Adrenal gland (tissue), 12 donors: ENCODE measurements around the gene TOMM20. TPM values are rescaled to one million over a fixed set of nuclear protein-coding genes. Genes with fewer than 3 reads are reported as not detected.

ENCODE experiments used
- DNase-seq, 7 donors: peaks; one replicate each; pipeline ENCODE4 v3.0.0-alpha.2; 2019 to 2020
- H3K27ac ChIP-seq, 5 donors: fragments of 200-600 bp; sonication (generic) in 4 of 5; 1 replicate in 3 of 5; 2 replicates in 2 of 5; pipeline versions ENCODE4 v1.5.1 to v1.8.0; 2016 to 2020; ENCODE audit warnings: mild to moderate bottlenecking in 1 of 5
- H3K27me3 ChIP-seq: fragments of 200-600 bp; 2 replicates; pipeline ENCODE4 v1.8.0; 2021
- H3K36me3 ChIP-seq, 2 donors: fragments of 200-600 bp; replicated peaks in 1 of 2; 1 replicate in 1 of 2; 2 replicates in 1 of 2; pipeline versions ENCODE4 v1.5.1 to v1.8.0; 2018 to 2022
- H3K4me1 ChIP-seq, 2 donors: fragments of 200-600 bp; replicated peaks in 1 of 2; 1 replicate in 1 of 2; 2 replicates in 1 of 2; pipeline versions ENCODE4 v1.5.1 to v1.8.0; 2018 to 2021
- H3K4me3 ChIP-seq, 4 donors: fragments of 200-600 bp; sonication (generic) in 3 of 4; one replicate each; pipeline ENCODE4 v1.5.1; 2016 to 2018
- H3K9me3 ChIP-seq, 3 donors: fragments of 200-600 bp; sonication (generic) in 1 of 3; replicated peaks in 1 of 3; 1 replicate in 2 of 3; 2 replicates in 1 of 3; pipeline versions ENCODE4 v1.5.1 to v1.8.0; 2016 to 2021
- POLR2A ChIP-seq, 2 donors: fragments of 450-650 bp; IDR thresholded peaks; one replicate each; pipeline ENCODE4 v1.6.1; 2017; ENCODE audit warnings: antibody characterized with exemption in 2 of 2, mild to moderate bottlenecking in 2 of 2, moderate library complexity in 1 of 2
- WGBS, 4 donors: extraction: QIAGEN DNeasy Blood & Tissue Kit in 2 of 4; methylation state at CpG; one replicate each; pipeline versions ENCODE4 v1.1.5 to v1.1.7; 2013 to 2017; 5-methylcytosine and 5-hydroxymethylcytosine counted together
- intact Hi-C, 2 donors: fragments of 100-400 bp; cut with DNase I; formaldehyde crosslinking; loops; one replicate each; pipeline versions ENCODE4 v1.14.1 to v1.15.0; 2022 to 2023
- polyA plus RNA-seq, 3 donors: library from polyadenylated mRNA; stranded (reverse); fragments of 200-250 nt in 2 of 3; fragments of 350-450 nt in 1 of 3; fragmentation: Illumina TruSeq in 1 of 3; extraction: RNeasy Lipid Tissue Mini Kit (QIAGEN cat#74804) in 1 of 3; gene quantifications; one replicate each; pipeline ENCODE4 v1.2.3, GENCODE V29; 2013 to 2014
- total RNA-seq, 9 donors: library from RNA; depleted of rRNA in 4 of 9; stranded (reverse); fragments of >200 nt in 4 of 9; fragments of 120-200 nt in 1 of 9; fragmentation: NEBNext Ultra II Directional in 1 of 9; extraction: Animal tissue kit (Norgen Biotek cat#: 25700) in 1 of 9; gene quantifications; one replicate each; pipeline versions ENCODE4 v1.1.0 to v1.2.4, GENCODE V29; 2013 to 2023
- TF ChIP-seq, protein P1 (sequence below), 6 experiments: fragments of 450-650 bp in 4 of 6; fragments of 200-600 bp in 2 of 6; sonication (generic) in 1 of 6; IDR thresholded peaks; 1 replicate in 5 of 6; 2 replicates in 1 of 6; pipeline versions ENCODE4 v1.5.1 to v1.8.0; 2016 to 2021; ENCODE audit warnings: antibody characterized with exemption in 6 of 6, mild to moderate bottlenecking in 2 of 6, moderate library complexity in 1 of 6
- donor health status: healthy with polysubstance abuse.
- donor health status: Bipolar disorder and iron deficiency.
- donor health status: DM: yes; HTN: yes; CAD: no.
- donor health status: DM: no; HTN: no; CAD: no.
- donor health status: DM: no; HTN: no; CAD: no.
- donor health status: DM: yes; HTN: yes; CAD: no.

TOMM20 gene
- total and polyA plus RNA-seq, 12 donors = 61.7 to 144 (median 106) TPM

DNA sequence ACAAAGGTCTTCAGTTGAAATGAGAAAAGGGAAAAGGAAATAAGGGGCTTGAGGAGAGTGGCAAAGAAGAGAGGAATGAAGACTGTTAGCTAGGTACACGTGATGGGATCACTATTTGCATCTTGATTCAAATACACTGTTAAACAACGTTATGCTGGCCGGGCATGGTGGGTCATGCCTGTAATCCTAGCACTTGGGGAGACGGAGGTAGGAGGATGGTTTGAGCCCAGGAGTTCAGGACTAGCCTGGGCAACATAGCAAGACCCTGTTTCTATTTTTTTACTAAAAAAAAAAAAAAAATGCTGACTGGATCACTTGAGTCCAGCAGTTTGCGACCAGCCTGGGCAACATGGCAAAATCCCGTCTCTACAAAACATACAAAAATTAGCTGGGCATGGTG, 30.0 kb upstream of the TOMM20 start:
- Histone ChIP-seq H3K9me3 (no peaks in the 10 kb centered on the region), H3K36me3 (peaks cover 0 to 38% of the 10 kb centered on the region in 2 donors), H3K27ac (no peak overlapping the region), H3K27me3 (no peaks in the 10 kb centered on the region), H3K4me3 (no peak overlapping the region), H3K4me1 (peaks cover 4 to 10% of the 10 kb centered on the region in 2 donors)
- no peak for DNase-seq
- TF ChIP-seq, protein P1, sequence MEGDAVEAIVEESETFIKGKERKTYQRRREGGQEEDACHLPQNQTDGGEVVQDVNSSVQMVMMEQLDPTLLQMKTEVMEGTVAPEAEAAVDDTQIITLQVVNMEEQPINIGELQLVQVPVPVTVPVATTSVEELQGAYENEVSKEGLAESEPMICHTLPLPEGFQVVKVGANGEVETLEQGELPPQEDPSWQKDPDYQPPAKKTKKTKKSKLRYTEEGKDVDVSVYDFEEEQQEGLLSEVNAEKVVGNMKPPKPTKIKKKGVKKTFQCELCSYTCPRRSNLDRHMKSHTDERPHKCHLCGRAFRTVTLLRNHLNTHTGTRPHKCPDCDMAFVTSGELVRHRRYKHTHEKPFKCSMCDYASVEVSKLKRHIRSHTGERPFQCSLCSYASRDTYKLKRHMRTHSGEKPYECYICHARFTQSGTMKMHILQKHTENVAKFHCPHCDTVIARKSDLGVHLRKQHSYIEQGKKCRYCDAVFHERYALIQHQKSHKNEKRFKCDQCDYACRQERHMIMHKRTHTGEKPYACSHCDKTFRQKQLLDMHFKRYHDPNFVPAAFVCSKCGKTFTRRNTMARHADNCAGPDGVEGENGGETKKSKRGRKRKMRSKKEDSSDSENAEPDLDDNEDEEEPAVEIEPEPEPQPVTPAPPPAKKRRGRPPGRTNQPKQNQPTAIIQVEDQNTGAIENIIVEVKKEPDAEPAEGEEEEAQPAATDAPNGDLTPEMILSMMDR (IDR thresholded peaks at IDR 0.05) = no peak
- no peak for TF ChIP-seq POLR2A (IDR thresholded peaks at IDR 0.05)
- intact Hi-C loops = no loop called here
- WGBS, 4 donors = 93 to 99% (median 97%) methylated on average over 6 of the region's 6 CpGs

DNA sequence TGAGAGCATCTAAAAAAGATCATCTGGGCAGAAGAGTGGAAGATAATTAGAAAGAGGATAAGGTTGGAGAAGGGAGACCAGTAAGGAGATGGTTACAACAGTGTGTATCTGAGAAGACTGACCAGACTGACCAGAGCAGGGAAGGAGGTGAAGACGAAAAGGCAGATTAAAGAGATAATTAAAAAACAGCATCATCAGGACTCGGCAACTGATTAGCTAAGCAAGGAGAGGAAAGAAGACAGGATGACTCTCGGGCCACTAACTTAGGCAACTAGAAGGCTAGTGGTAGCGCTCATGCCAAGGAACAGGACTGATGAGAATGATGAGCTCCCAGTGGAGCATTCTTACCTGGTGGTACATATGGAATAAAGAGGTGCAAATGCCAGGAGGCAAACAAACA, 28.5 kb upstream of the TOMM20 start:
- peaks cover 0 to 51% of the 10 kb centered on the region in 2 donors for H3K36me3 ChIP-seq
- peaks cover 4 to 10% of the 10 kb centered on the region in 2 donors for H3K4me1 ChIP-seq
- H3K4me3 ChIP-seq = no peak overlapping the region
- no peaks in the 10 kb centered on the region for H3K9me3 ChIP-seq
- H3K27me3 ChIP-seq = no peaks in the 10 kb centered on the region
- WGBS, 4 donors = 90 to 97% (median 94%) methylated on average over 4 of the region's 4 CpGs
- intact Hi-C loops = no loop called here
- no peak for DNase-seq
- H3K27ac ChIP-seq = no peak overlapping the region
- TF ChIP-seq POLR2A (IDR thresholded peaks at IDR 0.05) = no peak
- TF ChIP-seq, protein P1 (IDR thresholded peaks at IDR 0.05) = no peak

DNA sequence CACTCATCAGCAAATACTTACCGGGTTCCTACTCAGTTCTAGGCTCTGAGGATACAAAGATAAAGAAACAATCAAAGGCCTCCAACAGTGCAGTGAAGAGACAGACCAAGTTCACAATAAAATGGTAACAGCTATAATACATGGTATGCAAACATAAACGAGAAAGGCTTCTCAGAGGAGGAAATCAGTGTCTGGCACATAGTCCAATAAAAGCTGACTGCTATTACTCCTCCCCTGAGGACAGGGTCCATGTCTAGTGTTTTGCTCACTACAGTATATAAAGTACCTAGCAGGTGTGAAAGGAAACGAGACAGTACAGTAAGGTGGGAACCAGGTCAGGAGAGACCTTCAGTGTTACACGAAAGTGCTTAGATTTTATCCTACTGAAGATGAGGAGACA, 28.1 kb upstream of the TOMM20 start:
- no peak for TF ChIP-seq POLR2A (IDR thresholded peaks at IDR 0.05)
- TF ChIP-seq, protein P1 (IDR thresholded peaks at IDR 0.05) = no peak
- intact Hi-C loops = no loop called here
- peaks cover 4 to 10% of the 10 kb centered on the region in 2 donors for H3K4me1 ChIP-seq
- no peaks in the 10 kb centered on the region for H3K9me3 ChIP-seq
- no peaks in the 10 kb centered on the region for H3K27me3 ChIP-seq
- 80 to 86% (median 81%) methylated on average over 4 of the region's 4 CpGs for WGBS, 4 donors
- H3K4me3 ChIP-seq = no peak overlapping the region
- peaks cover 0 to 54% of the 10 kb centered on the region in 2 donors for H3K36me3 ChIP-seq
- no peak overlapping the region for H3K27ac ChIP-seq
- no peak for DNase-seq

DNA sequence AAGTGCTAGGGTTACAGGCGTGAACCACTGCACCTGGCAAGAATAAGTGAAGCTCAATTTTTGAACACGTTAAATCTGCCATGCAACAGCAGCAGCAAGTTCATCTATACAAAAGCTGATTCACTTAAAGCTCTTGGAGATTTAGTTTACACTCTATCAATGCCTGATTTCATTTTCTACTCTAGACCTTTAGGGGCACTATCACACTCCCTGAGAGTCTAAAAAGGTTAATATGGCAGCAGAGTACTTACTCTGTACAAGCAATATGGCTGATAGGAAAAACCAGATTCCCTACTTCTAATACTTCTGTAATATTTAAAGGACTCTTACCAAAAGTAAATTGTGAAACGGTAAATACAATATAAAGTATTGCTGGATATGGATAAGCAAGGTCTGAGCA, 27.6 kb upstream of the TOMM20 start:
- no peak overlapping the region for H3K27ac ChIP-seq
- TF ChIP-seq, protein P1 (IDR thresholded peaks at IDR 0.05) = no peak
- no peak for TF ChIP-seq POLR2A (IDR thresholded peaks at IDR 0.05)
- peaks cover 0 to 55% of the 10 kb centered on the region in 2 donors for H3K36me3 ChIP-seq
- H3K9me3 ChIP-seq = no peaks in the 10 kb centered on the region
- H3K4me1 ChIP-seq = peaks cover 4 to 10% of the 10 kb centered on the region in 2 donors
- DNase-seq = no peak
- no peak overlapping the region for H3K4me3 ChIP-seq
- intact Hi-C loops = no loop called here
- WGBS, 4 donors = 91 to 96% (median 93%) methylated on average over 3 of the region's 3 CpGs
- no peaks in the 10 kb centered on the region for H3K27me3 ChIP-seq
